Measurements from ENCODE around the gene VOPP1.

DNA sequence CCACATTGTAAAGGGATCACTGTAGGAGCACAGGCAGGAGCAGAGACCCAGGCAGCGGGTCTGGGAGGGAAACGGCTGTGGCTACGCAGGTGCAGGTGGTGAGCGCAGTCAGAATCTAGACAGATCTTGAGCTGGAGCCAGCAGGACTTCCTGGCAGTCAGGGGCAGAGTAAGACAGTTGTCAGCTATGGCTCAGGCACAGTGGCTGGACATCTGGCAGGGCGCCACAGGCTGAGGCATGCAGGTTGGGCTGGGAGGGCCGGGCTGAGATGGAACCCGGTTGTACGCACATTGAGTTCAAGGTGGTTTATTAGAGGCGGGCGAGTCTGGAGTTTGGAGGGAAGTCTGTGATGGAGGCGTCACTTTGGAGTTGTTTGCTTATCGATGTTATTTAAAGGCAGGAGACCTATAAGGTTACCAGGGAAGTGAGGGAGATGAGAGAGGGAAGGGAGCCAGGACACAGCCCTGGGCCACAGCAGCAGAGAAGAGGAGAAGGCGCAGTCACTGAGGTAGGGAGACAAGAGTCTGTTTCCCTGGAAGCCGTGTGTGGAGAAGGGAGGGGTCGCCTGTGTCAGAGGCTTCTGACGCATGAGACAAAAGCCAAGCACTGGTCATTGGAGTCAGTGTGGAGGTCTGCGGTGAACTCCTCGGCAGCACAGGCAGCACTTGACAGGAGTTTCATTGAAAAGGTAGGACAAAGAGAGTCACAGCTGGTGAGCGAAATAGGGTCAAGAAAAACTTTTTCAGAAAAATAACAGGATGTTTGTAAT is 133.4 kb downstream of the VOPP1 start:
- TF ChIP-seq, protein P1, sequence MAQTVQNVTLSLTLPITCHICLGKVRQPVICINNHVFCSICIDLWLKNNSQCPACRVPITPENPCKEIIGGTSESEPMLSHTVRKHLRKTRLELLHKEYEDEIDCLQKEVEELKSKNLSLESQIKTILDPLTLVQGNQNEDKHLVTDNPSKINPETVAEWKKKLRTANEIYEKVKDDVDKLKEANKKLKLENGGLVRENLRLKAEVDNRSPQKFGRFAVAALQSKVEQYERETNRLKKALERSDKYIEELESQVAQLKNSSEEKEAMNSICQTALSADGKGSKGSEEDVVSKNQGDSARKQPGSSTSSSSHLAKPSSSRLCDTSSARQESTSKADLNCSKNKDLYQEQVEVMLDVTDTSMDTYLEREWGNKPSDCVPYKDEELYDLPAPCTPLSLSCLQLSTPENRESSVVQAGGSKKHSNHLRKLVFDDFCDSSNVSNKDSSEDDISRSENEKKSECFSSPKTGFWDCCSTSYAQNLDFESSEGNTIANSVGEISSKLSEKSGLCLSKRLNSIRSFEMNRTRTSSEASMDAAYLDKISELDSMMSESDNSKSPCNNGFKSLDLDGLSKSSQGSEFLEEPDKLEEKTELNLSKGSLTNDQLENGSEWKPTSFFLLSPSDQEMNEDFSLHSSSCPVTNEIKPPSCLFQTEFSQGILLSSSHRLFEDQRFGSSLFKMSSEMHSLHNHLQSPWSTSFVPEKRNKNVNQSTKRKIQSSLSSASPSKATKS (CRISPR knock-in tag; IDR thresholded peaks at IDR 0.05): no peak
- TF ChIP-seq ZNF672 (CRISPR knock-in tag; IDR thresholded peaks at IDR 0.05): no peak
- TF ChIP-seq PHF8 (CRISPR knock-in tag; IDR thresholded peaks at IDR 0.05): no peak
- no peak for TF ChIP-seq NFIC (IDR thresholded peaks at IDR 0.05; ENCODE audit: low read length)
- TF ChIP-seq MXI1 (IDR thresholded peaks at IDR 0.05; ENCODE audit: borderline replicate concordance, low read depth, low read length): no peak
- no peak for TF ChIP-seq EP300 (IDR thresholded peaks at IDR 0.05; ENCODE audit: low read depth in 2 of 2, low read length in 2 of 2)
- TF ChIP-seq EP300 (CRISPR knock-in tag; IDR thresholded peaks at IDR 0.05; ENCODE audit: borderline replicate concordance): no peak
- TF ChIP-seq TAF1 (CRISPR knock-in tag; IDR thresholded peaks at IDR 0.05): no peak
- no peak for TF ChIP-seq HNRNPH1 (optimal IDR thresholded peaks at IDR 0.05; ENCODE audit: low read depth, low read length)

Data from HepG2 (cell line).